ENCODE data around the gene HPGDS. TPM values are rescaled to one million over a fixed set of nuclear protein-coding genes. Genes with fewer than 3 reads are reported as not detected.
"Not testable (repeated sequence)": the region's sequence is repeated elsewhere in the genome, so short reads cannot be mapped to it uniquely, and the experiment has no call there.

Gene HPGDS
- total and polyA plus RNA-seq, 11 donors = 0.26 to 6.2 (median 0.96) TPM

DNA sequence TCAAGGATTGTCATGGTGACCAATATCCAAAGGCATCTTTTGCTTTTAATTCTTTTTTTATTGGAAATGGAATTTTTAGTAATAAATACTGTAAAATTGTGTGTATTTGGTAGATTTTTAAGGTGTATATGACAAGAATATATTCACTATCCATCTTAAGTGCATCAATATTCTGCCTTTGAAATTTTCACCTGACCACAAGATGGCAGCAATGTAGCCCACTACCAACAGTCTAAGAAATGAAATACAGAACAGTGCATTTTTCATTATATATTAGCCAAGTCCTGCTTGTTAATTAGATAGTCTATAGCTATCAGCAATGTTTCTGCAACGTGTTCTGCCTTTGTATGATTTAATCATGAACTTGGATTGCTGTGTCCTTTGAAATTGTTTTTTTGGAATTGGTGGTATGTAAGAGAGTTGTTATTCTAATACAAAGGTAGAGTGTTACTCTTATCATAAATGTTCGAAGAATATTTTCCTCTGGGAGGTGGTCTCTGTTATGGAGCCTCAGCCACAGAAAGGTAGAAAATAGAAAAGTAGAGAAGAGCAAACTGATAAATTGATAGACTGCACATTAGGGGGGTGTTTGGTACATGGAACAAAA is 38.2 kb downstream of the HPGDS start:
- H3K36me3 ChIP-seq = no peaks in the 10 kb centered on the region
- TF ChIP-seq POLR2A (IDR thresholded peaks at IDR 0.05) = no peak
- TF ChIP-seq, protein P1, sequence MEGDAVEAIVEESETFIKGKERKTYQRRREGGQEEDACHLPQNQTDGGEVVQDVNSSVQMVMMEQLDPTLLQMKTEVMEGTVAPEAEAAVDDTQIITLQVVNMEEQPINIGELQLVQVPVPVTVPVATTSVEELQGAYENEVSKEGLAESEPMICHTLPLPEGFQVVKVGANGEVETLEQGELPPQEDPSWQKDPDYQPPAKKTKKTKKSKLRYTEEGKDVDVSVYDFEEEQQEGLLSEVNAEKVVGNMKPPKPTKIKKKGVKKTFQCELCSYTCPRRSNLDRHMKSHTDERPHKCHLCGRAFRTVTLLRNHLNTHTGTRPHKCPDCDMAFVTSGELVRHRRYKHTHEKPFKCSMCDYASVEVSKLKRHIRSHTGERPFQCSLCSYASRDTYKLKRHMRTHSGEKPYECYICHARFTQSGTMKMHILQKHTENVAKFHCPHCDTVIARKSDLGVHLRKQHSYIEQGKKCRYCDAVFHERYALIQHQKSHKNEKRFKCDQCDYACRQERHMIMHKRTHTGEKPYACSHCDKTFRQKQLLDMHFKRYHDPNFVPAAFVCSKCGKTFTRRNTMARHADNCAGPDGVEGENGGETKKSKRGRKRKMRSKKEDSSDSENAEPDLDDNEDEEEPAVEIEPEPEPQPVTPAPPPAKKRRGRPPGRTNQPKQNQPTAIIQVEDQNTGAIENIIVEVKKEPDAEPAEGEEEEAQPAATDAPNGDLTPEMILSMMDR (IDR thresholded peaks at IDR 0.05) = peak; percentile 39 to 71 (median 54)
- no peaks in the 10 kb centered on the region for H3K9me3 ChIP-seq
- peak in 1 of 4 donors; percentile 70 for ATAC-seq
- H3K27ac ChIP-seq = no peak overlapping the region
- no peak for DNase-seq
- H3K27me3 ChIP-seq = no peaks in the 10 kb centered on the region
- intact Hi-C loops (cut with DNase I) = loop anchor here in 5 of 10 donors (5.0 to 10.0 kb wide), 4 partner anchors 290 to 430 kb away; no protein-coding TSS in a partner anchor
- H3K4me1 ChIP-seq = peaks cover 0 to 17% (median 5%) of the 10 kb centered on the region in 12 donors
- H3K4me3 ChIP-seq = no peak overlapping the region
- 35 to 42% (median 39%) methylated on average over 2 of the region's 2 CpGs for WGBS, 4 donors

DNA sequence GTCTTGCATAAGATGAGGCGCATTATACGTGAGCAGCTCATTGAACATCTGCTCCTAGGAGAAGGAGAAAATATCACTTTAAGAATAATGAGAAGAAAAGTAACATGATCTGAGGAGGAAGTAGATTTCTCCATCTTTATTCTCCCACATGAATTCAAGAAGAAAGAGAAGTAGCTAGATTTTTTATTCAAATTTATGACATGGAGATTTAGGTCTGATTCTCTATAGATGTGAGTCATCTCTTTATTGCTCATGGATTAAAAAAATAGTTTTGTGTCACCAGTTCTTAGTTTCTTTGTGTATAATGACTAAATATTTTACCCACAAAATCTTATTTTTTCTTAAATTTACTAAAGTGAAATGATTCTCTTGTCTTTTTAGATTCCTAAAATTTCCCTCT is 40.4 kb downstream of the HPGDS start:
- no peak overlapping the region for H3K27ac ChIP-seq
- no peaks in the 10 kb centered on the region for H3K27me3 ChIP-seq
- peaks cover 0 to 17% (median 5%) of the 10 kb centered on the region in 12 donors for H3K4me1 ChIP-seq
- WGBS, 4 donors = 92 to 95% (median 93%) methylated on average over 2 of the region's 2 CpGs
- ATAC-seq (no peak), DNase-seq (no peak)
- no peak overlapping the region for H3K4me3 ChIP-seq
- TF ChIP-seq, protein P1 (IDR thresholded peaks at IDR 0.05) = no peak
- TF ChIP-seq POLR2A (IDR thresholded peaks at IDR 0.05) = no peak
- H3K36me3 ChIP-seq = no peaks in the 10 kb centered on the region
- H3K9me3 ChIP-seq = no peaks in the 10 kb centered on the region
- intact Hi-C loops (cut with DNase I) = loop anchor here in 5 of 10 donors (5.0 to 10.0 kb wide), 4 partner anchors 293 to 433 kb away; no protein-coding TSS in a partner anchor

DNA sequence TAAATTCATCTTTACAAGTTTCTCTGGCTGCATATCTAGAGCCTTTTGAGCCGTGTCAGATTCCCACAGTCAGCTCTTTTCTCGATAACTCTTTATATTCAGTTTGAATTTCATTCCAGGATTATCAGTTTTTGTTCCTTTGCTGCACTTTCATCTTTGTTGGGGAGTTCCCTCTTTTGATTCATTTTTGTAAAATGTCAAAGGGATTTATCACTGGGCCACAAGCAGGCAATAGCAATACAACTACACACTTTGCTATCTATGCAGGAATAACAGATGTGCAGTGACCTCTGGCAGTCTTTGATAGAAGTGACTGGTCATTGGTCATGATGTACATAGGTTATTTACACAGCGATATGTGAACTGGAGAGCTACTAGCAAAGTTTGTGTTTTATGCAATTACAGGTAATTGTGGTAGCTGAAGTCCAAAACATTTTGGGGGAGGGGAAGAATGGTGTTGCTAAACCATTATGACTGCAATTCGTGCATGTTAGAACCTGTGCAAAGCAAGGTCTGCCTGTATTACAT is 43.8 kb downstream of the HPGDS start:
- DNase-seq (no peak), ATAC-seq (no peak)
- H3K27ac ChIP-seq = no peak overlapping the region
- TF ChIP-seq, protein P1 (IDR thresholded peaks at IDR 0.05) = no peak
- no peak for TF ChIP-seq POLR2A (IDR thresholded peaks at IDR 0.05)
- H3K9me3 ChIP-seq = no peaks in the 10 kb centered on the region
- H3K4me3 ChIP-seq = no peak overlapping the region
- 63 to 86% (median 72%) methylated on average over 4 of the region's 4 CpGs for WGBS, 4 donors
- H3K27me3 ChIP-seq = no peaks in the 10 kb centered on the region
- intact Hi-C loops (cut with DNase I) = no loop called here
- H3K4me1 ChIP-seq = no peaks in the 10 kb centered on the region
- H3K36me3 ChIP-seq = no peaks in the 10 kb centered on the region

DNA sequence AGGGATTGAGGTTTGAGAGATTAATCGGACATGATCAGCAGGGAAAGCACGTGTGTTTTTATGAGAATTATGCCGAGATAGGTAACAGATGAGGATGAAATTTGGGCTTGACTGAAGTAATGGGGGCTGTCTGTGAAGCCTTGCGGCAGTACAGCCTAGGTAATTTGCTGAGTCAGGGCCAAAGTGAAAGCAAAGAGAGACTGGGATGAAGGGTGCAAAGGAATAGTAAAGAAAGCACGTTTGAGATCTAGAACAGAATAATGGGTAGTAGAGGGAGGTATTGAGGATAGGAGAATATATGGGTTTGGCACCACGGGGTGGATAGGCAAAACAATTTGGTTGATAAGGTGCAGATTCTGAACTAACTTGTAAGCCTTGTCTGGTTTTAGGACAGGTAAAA is 47.2 kb downstream of the HPGDS start:
- H3K4me1 ChIP-seq; intact Hi-C loops (cut with DNase I); H3K27ac ChIP-seq; H3K4me3 ChIP-seq; ATAC-seq; DNase-seq; H3K9me3 ChIP-seq; H3K27me3 ChIP-seq: not testable (repeated sequence)
- H3K36me3 ChIP-seq = peaks cover 0 to 25% (median 22%) of the 10 kb centered on the region in 9 donors
- 89 to 91% (median 89%) methylated on average over 6 of the region's 6 CpGs for WGBS, 4 donors

DNA sequence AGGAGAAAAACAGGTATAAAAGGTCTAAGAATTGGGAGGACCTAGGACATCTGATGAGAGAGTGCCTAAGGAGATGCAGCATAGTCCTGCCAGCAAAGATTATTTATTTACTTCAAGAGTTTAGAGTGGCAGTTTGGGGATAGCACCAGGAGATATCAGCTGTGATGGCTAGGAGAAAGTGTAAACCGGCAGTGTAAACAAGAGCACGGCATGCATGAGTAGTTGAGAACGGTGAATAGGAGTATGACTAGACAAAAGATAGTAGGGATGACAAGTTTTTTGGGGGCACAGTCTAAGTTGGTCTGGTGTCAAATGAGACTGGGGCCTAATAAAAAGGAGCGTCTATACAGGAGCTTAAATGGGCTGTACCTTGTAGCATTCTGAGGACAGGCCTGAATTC is 48.7 kb downstream of the HPGDS start:
- H3K36me3 ChIP-seq = peaks cover 0 to 40% (median 37%) of the 10 kb centered on the region in 9 donors
- DNase-seq; H3K9me3 ChIP-seq; intact Hi-C loops (cut with DNase I); ATAC-seq; H3K4me1 ChIP-seq; H3K4me3 ChIP-seq; H3K27me3 ChIP-seq; H3K27ac ChIP-seq: not testable (repeated sequence)
- whole genome bisulfite sequencing, 4 donors = 83 to 93% (median 90%) methylated on average over 4 of the region's 4 CpGs

Measured in heart left ventricle (tissue), 16 donors.